ENCODE data around the gene EXOC4.

DNA sequence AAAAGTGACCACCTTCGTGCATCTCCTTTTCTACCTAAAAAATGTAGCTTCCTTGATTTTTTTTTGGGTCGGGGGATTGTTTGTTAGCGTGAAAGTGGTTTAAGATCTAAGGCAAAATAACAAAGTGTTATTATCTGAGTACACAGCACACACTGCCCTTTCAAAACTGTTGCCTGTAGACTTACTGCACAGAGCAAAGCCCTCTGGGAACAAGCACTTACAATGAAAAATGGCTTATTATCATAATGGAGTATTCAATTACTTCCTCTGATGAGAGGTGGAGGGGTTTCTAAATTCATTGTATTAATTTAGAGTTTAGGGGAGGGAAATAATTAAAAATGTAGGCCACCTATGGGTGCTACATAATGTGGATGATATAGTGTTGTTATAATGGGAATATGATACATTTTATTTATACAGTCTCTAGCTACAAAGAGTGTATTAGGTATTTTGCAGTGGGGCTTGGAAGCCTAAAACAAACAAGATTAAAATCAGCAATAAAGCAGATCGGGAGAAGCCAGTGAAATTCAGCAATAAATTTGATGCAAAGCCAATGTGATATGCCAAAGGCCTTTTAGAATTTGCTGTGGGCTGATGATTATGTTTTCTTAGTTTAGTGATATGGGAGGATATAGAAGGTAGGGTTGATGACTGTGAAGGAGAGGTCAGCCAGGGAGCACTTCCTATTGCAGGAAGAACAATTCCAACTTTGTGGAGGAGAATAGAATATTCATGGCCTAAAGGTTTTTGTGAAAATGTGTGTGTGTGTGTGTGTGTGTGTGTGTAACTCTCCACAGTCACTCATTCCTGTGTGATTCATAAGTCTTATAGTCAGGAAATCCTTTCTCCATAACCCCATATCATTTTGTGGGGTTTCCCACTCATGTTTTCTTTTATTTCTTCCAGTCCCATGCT, 17.7 kb upstream of the EXOC4 start:
- TF ChIP-seq, protein P1, sequence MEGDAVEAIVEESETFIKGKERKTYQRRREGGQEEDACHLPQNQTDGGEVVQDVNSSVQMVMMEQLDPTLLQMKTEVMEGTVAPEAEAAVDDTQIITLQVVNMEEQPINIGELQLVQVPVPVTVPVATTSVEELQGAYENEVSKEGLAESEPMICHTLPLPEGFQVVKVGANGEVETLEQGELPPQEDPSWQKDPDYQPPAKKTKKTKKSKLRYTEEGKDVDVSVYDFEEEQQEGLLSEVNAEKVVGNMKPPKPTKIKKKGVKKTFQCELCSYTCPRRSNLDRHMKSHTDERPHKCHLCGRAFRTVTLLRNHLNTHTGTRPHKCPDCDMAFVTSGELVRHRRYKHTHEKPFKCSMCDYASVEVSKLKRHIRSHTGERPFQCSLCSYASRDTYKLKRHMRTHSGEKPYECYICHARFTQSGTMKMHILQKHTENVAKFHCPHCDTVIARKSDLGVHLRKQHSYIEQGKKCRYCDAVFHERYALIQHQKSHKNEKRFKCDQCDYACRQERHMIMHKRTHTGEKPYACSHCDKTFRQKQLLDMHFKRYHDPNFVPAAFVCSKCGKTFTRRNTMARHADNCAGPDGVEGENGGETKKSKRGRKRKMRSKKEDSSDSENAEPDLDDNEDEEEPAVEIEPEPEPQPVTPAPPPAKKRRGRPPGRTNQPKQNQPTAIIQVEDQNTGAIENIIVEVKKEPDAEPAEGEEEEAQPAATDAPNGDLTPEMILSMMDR (IDR thresholded peaks at IDR 0.05): no peak
- TF ChIP-seq POLR2AphosphoS5 (IDR thresholded peaks at IDR 0.05): no peak

Measured in transverse colon (tissue), 4 donors.